Hematopoietic multipotent progenitor cell treated with erythropoietin and hydrocortisone succinate and interleukin-3 and kit ligand, for 15 days (in vitro differentiated cells): ENCODE results near the gene RCC1.
"Not testable (repeated sequence)": the region's sequence is repeated elsewhere in the genome, so short reads cannot be mapped to it uniquely, and the experiment has no call there.

Experiments used
- DNase-seq: peaks from one replicate; pipeline ENCODE4 v3.0.0-alpha.2; 2015; ENCODE audit warnings: low spot score

Gene RCC1

DNA sequence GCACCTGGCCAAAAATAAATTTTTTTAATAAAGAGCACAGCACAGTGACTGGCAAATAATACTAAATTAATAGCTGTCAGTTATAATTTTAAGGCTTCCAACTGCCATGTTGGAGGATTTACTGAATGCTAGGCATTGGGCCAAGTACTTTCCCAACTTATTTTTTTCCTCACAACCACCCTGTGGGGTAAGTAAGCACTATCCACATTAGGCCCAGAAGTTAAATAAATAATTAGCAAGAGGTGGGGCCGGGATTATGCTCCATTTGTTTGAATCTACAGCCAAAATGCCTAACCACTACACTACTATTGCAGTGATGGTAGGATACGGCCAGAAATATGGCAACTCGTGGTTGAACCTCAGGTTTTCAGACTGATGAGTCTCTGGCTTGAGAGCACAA is 42.5 kb downstream of the RCC1 start:
- DNase-seq = no peak

DNA sequence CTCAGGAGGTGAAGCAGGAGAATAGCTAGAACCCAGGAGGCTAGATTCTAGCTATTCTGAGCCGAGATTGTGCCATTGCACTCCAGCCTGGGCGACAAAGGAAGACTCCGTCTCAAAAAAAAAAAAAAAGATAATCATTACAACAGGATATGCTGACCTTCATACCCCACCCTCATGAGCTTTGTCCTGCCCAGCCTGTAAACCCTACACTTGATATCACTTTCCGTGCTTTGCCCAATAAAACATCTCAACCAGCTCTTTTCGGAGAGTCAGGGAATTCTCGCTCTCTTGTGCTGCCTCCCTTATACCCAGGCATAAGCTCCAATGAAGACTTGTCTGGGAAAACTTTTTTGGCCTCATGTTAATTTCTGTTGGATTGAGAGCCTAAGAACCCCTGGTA is 45.5 kb downstream of the RCC1 start:
- no peak for DNase-seq

DNA sequence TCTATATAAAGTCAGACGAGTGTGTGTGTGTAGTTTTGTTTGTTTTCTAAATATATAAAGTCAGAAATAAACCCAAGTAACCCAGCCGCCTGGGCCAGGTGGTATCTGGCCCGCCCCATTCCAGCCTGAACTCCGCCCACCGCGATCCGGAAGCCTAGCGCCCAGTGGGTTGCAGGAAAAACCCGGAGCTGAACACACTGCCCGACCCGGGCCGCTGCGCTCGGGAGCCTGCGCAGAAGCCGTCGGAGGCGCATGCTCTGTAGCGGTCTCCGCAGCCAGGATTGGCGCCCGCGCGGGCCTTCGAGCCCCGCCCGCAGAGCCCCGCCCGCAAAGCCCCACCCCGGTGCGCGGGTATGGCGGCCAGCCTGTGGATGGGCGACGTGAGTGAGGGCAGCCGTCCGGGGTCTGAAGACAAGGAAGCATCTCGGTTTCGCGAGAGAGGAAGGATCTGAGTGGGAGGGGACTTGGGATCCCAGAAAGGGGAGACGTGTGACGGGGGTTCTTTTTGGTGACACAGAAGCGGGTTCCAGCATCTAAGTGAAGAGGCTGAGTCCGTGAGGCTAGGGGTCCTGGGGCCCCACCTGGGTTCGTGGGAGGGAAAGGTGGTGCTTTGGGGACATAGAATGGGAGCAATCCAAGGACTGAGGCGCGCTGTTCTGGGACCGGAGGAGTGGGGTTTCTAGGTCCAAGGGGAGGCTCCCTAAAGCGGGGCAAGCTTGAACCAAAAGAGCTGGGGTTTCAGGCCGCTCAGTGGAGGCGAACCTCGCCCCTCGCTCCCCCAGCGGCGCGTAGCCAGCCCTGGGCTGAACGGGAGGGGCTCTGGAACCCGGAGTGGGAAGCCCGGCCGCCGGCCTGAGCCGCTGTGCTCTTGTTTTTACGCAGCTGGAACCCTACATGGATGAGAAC is 47.2 kb downstream of the RCC1 start, which contains the start of gene TRNAU1AP:
Gene TRNAU1AP (plus strand): TSS at position 328 of the 906 bp plus-strand sequence. CDS start 26 bp downstream, at position 354.
- DNase-seq = peak; percentile 98

DNA sequence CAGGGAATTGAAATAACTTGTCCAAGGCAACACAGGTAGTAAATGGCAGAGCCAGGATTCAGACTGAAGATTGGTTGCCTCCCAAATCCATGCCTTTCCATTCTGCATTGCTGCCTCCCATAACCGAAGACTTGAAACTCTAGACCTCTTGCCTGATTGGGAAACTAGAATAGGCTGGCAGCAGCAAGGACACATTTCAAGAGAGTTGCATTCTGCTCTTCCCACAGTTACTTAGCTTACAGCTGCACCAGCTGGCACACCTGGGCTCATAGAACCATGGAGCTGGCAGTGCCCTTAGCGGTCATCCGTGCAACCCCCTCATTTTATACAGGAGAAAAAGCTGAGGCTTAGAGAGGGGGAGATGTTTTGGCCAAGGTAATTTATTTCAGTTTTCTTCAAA is 55.0 kb downstream of the RCC1 start:
- DNase-seq = no peak

DNA sequence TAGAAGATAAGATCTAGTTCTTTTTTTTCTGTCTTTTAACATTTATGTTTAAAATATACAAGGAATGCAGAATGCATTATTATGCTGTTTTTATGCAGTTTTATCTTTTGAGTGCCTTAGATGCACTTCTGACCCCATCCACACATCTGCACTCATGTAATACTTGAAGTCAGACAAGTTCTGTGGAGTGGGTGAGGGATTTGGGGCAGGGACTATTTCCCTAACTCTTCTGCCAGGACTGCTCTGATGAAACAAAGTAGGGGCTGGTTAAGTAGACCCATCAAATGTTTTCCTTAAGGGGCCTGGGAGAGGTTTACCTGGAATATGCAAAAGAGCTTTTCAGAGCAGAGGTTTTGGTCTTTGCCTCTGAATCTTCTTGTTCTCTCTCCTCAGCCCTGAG is 58.5 kb downstream of the RCC1 start:
- no peak for DNase-seq

DNA sequence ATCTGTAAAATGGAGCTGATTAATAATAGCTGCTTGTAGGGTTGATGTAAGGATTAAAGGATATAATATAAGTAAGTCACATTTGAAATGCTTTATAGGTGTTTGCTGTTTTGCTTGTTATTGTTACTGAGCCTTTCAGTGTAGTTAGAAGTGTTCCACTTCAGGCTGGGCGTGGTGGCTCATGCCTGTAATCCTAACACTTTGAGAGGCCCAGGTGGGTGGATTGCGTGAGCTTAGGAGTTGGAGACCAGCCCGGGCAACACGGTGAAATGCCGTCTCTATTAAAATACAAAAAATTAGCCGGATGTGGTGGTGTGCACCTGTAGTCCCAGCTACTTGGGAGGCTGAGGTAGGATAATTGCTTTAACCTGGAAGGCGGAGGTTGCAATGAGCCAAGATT is 59.2 kb downstream of the RCC1 start:
- no peak for DNase-seq

DNA sequence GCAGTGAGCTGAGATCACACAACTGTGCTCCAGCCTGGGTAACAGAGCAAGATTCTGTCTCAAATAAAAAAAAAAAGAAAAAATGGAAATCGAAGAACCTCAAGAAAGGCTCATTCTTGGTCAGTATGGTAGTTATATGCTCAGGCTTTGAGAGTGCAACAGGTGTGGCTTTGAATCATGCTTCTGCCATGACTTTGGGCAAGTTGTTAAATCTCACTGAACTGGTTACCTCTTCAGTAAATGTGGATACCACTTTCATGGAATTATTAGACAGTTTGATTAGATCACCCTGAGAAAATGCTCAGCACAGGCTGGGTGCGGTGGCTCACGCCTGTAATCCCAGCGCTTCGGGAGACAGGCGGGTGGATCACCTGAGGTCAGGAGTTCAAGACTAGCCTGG is 59.9 kb downstream of the RCC1 start:
- no peak for DNase-seq

DNA sequence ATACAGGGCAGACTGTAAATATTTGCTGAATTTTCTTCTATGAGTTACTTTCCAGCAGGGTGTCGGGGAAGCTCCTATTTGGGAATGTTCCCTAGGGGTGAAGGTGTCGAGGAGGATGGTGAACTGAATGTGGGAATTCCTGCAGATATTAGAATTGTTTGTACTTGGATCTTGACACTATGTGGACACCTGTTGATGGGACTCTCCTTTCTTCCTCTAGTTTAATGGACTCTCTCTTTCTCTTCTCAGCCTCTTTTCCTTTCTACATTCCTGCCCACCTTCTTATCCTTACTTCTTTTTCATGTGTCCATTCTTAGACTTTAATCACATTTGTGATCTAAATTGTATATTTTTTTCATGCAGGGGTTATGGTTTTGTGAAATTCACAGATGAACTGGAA is 61.1 kb downstream of the RCC1 start:
- no peak for DNase-seq

DNA sequence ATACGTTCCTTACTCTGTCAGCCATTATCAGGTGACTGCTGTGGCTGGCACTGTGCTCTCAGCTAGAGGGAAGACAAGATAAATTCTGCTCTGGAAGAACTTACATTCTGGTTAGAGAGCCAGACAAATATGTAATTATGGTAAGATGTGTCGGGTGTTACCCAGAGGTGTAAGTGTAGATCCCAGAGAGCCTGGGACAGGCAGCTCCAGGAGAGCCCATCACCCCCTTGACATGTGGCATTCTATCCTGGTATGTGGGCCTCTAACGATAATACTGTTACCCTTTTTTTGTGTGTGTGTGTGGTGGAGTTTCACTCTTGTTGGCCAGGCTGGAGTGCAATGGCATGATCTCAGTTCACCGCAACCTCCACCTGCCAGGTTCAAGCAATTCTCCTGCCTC is 66.1 kb downstream of the RCC1 start:
- no peak for DNase-seq

DNA sequence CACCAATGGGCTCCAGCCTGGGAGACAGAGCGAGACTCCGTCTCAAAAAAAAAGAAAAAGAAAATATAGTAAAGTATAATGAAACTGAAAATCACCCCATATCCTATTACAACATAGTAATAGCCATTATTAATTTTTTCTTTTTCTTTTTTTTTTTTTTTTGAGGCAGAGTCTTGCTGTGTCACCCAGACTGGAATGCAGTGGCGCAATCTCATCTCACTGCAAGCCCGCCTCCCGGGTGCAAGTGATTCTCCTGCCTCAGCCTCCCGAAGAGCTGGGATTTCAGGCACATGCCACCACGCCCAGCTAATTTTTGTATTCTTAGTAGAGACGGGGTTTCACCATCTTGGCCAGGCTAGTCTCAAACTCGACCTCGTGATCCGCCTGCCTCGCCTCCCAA is 67.0 kb downstream of the RCC1 start:
- not testable (repeated sequence) for DNase-seq

DNA sequence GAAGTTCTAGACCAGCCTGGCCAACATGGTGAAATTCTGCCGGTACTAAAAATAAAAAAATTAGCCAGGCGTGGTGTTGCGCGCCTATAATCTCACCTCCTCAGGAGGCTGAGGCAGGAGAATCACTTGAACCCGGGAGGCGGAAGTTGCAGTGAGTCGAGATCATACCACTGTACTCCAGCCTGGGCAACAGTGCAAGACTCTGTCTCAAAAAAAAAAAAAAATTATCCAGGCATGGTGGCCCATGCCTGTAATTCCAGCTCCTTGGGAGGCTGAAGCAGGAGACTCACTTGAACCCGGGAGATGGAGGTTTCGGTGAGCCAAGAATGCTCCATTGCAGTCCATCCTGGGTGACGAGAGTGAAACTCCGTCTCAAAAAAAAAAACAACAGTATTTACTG is 67.7 kb downstream of the RCC1 start:
- DNase-seq = no peak

DNA sequence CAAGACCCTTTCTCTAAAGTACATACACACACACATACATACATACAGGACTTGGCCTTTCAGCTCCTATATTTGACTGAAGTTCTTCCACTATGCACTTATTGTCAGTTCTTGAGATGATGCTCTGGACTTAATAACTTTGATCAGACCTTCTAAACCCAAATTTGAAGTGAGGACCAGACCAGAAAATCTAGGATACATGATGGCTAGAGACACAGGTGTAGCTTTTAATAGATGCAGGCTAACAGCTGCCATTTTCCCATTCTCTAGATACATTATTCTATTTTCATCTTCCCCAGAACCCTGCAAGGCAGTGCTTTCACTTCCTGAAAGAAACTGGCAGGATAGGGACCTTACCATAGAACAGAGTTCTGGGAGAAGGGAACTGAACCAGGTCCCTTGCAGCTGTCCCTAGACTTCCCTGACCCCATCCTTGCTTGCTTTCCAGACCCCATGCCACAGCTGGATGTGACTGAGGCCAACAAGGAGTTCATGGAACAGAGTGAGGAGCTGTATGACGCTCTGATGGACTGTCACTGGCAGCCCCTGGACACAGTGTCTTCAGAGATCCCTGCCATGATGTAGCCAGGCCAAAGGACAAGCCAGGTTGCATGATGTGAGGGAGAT is 71.3 kb downstream of the RCC1 start:
- DNase-seq = no peak

DNA sequence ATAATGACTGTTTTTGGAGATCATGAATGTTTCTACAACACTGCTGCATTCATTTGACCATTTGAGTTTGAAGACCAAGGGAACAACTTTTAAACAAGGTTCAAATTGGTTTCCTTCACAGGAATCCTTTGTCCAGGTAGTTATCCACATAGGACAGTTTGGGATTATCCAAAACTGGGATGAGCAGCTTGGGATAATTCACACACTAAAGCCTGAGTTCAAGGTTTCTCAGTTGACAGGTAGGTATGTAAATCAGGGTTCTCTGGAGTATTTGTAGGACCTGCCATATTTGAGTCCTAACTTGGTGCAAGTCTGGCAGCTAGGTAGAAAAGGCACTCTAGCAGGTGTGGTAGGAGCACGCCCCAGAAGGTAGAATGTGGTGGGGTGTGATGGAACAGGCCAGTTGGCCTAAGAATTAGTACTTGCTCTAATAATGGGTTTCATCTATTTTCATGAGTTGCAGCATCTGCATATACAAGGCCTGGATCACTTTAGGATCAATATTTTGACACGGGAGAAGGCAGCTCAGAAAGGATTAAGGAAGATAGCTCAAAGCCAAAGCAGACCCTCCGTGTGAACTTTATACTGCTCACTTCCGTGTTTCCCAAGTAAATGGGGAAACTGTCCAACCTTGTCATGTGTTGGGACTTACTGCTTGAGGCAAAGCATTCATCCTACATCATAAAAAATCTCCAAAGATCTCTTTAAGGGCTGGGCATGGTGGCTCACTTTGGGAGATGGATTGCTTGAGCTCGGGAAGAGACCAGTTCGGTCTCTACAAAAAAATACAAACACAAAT is 72.1 kb downstream of the RCC1 start:
- DNase-seq = no peak

DNA sequence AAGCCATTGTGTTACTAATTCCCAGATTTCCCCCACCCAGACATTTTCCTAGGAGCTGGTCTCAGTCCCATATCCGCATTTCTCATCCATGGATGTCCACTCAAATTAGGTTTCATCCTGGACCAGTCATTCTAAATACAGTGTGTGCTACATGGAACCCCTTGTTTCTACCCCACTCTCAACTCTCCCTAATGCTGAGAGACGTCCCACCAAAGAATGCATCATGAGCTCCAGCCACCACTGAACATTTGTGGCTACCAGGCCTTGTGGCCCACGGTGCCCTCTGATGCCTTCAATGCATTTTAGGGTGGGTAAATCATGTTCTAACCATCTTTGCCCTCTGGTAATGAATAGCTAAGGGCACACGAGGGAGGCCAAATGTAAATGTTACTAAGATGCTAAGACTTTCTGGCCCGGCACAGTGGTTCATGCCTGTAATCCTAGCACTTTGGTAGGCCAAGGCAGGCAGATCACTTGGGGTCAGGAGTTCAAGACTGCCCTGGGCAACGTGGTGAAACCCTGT is 72.9 kb downstream of the RCC1 start:
- no peak for DNase-seq

DNA sequence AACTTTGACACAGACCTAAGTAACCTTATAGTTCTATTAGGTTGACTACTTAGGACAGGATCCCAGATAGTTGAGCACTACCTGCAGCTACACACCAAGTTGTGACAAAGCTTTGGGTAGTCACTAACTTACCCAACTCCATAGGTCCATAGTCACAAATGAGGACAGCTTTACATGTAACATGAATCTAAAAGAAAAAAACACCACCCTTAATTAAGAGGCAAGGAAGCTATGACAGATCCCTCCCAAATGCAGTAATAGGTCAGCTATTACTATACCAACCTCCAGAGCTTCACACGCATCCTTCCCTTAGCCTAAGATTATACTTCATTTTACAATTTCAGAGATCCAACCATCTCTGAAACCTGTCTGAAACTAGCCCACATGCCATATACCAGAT is 73.6 kb downstream of the RCC1 start:
- DNase-seq = no peak

DNA sequence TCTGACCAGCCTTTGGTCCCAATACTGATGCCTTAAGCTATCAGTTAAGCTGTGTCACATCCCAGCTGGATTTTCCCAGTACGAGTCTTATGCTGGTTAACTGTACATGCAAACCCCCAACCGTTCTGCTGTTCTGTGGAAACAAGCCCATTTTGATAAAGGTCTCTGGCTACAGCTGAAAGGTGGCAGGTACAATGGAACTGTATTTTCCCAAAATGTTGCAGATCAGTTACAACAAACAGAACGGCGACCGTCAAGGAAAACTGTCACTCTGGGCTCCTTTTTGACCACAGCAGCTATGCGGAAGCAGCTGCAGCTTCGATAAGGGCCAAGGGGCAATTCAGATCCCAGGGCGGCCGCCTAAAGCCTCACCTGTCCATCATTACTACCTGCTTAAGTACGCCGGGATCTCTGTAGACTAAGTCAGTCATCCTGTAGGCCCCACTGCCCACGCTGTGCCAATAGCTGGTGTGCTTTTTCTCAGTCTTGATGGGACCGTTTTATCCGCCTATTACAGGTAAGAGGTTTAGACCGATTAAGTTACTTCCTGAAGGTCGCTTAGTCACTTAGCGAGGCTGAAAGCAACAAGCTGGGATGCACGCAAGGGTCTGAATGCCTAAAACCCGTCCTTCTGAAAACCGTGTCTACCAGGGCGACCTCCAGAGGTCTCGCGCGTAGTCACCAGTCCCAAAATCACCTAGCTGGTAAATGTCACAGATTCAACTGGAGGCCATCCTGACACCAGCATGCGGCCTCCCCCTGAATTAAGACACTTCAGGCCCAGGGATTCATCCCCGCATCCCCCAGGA is 75.1 kb downstream of the RCC1 start:
- peak; percentile 50 for DNase-seq

DNA sequence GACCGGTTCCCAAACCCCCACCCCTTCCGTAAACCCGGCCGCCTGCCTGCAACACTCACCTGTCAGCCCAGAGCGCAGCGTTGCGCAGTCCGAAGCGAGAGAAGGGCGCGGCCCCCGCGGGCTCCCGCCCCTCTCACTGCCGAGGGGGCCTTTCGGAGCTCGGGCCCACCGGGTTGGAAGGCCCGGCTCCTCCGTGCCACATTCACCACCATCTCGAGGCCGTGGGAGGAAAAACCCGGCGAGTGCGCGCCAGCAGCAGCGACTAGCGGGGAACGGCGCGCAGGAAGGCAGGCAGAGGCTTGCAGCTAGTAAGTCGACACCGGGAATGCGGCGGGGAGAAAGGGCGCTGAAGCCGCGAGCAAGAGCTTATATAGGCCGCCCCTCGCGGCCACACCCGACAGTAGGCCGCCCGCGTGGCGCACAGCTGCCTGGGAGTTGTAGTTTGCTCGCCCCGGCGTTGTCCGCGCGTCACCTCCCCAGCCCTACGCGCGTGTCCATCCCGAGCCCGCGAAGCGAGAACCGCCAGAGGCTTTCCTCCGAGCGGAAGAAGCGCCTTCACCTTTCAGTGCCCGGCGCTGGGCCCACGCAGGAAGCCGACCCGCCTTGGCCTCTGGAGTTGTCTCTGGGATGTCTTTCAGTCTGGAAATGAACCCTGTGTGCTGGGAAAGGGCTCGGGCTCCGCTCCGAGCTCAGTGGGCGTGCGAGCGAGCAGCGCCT is 75.8 kb downstream of the RCC1 start:
- DNase-seq = peak; percentile 93

DNA sequence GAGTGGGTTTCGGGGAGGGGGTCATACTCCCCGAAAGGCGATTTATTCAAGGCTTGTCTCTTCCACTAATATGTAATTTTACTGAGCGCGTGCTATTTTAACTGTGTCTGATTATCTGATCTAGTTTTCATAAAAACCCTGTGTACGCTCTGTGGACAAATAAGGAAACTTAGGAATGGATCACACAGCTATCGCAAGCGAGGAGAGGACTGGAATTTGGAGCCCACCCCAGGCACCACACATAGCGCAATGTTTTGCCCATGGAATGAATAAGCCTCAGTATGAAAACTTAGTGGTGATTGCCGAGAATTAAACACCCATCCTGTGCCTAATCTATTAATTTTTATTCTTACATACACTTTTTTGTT is 76.4 kb downstream of the RCC1 start:
- DNase-seq = no peak

DNA sequence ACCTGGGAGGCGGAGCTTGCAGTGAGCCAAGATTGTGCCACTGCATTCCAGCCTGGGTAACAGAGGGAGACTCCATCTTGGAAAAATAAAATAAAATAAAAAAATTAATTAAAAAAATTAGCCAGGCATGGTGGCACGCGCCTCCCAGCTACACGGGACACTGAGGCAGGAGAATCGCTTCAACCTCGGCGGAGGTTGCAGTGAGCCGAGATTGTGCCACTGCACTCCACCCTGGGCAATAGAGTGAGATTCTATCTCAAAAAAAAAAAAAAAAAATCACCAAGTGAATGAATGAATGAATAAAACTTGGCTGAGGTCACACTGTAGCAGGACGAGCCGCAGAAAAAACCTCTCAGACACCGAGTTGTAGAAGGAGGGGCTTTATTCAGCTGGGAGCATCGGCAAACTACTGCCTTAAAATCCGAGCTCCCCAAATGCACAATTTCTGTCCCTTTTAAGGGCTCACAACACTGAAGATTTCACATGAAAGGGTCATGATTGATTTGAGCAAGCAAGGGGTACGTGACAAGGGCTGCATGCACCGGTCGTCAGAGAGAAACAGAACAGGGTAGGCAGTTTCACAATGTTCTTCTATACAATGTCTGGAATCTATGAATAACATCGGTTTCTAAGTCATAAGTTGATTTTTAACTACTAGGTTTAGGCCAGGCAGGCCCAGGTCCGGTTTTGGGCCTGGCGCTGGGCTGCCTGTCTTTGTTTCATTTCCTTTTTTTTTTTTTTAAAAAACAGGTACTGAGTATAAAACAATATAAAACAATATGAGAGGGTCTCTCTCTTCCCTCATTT is 80.9 kb downstream of the RCC1 start:
- not testable (repeated sequence) for DNase-seq
